Femur (tissue), 1 donor: ENCODE results near the gene DIAPH3.

Experiments
- DNase-seq: peaks from one replicate; pipeline ENCODE4 v3.0.0-alpha.2; 2017

The DIAPH3 gene

GRCh38 chr13:59755632-59756290 is 408.0 kb downstream of the DIAPH3 start:
- no peak for DNase-seq

- no peak for DNase-seq
Measured at GRCh38 chr13:59754411-59754810, 409.3 kb downstream of the DIAPH3 start.

GRCh38 chr13:59750860-59751259 is 412.9 kb downstream of the DIAPH3 start:
- peak; percentile 64 for DNase-seq

- DNase-seq, result no peak
Measured at GRCh38 chr13:59748046-59748445, 415.7 kb downstream of the DIAPH3 start.

GRCh38 chr13:59747529-59747928 is 416.2 kb downstream of the DIAPH3 start:
- no peak for DNase-seq

- no peak for DNase-seq
Measured at GRCh38 chr13:59746291-59746962, 417.3 kb downstream of the DIAPH3 start.

GRCh38 chr13:59745392-59745788 is 418.3 kb downstream of the DIAPH3 start:
- no peak for DNase-seq

- no peak for DNase-seq
Measured at GRCh38 chr13:59744747-59745391, 418.9 kb downstream of the DIAPH3 start.

GRCh38 chr13:59743195-59743594 is 420.5 kb downstream of the DIAPH3 start:
- no peak for DNase-seq

GRCh38 chr13:59742467-59742866 is 421.3 kb downstream of the DIAPH3 start:
- DNase-seq, result no peak

GRCh38 chr13:59738921-59739320 is 424.8 kb downstream of the DIAPH3 start:
- no peak for DNase-seq

- no peak for DNase-seq
Measured at GRCh38 chr13:59734393-59734792, 429.3 kb downstream of the DIAPH3 start.

GRCh38 chr13:59733744-59734143 is 430.0 kb downstream of the DIAPH3 start:
- no peak for DNase-seq

GRCh38 chr13:59730026-59730425 is 433.7 kb downstream of the DIAPH3 start:
- DNase-seq, result no peak

GRCh38 chr13:59728896-59729545 is 434.7 kb downstream of the DIAPH3 start:
- DNase-seq, result no peak

GRCh38 chr13:59721926-59722910 is 441.5 kb downstream of the DIAPH3 start:
- no peak for DNase-seq

GRCh38 chr13:59715611-59716010 is 448.1 kb downstream of the DIAPH3 start:
- DNase-seq, result no peak

- DNase-seq, result no peak
Measured at GRCh38 chr13:59710996-59711701, 452.6 kb downstream of the DIAPH3 start.

- DNase-seq, result no peak
Measured at GRCh38 chr13:59710416-59710815, 453.3 kb downstream of the DIAPH3 start.

GRCh38 chr13:59706101-59706976 is 457.4 kb downstream of the DIAPH3 start:
- no peak for DNase-seq

- DNase-seq, result no peak
Measured at GRCh38 chr13:59702269-59702668, 461.5 kb downstream of the DIAPH3 start.
